Endothelial cell of umbilical vein (primary cell): ENCODE measurements around the gene CLASP2. TPM values are rescaled to one million over a fixed set of nuclear protein-coding genes. Genes with fewer than 3 reads are reported as not detected.

ENCODE experiments used
- BruUV-seq: library from RNA; stranded (reverse); fragments of 400-500 nt; replicated peaks from 2 replicates; lab custom pipeline; 2021; lab: Mats Ljungman, UMichigan
- CTCF ChIA-PET: fragments of 300-600, 350-600 bp; sonication (Branson Sonifier 250); formaldehyde crosslinking; loops from one replicate; lab custom pipeline; 2021; ENCODE audit warnings: antibody characterized with exemption, inconsistent platforms; lab: Charles Lee
- POLR2A ChIA-PET: fragments of 300-600, 350-600 bp; sonication (Branson Sonifier 250); formaldehyde crosslinking; loops from one replicate; lab custom pipeline; 2021; ENCODE audit warnings: antibody characterized with exemption, inconsistent platforms; lab: Charles Lee
- DNase-seq: peaks from one replicate; pipeline ENCODE4 v3.0.0-alpha.2; 2011; ENCODE audit warnings: low read depth, low spot score
- FAIRE-seq: peaks from 2 replicates; lab custom pipeline; 2011; peaks lifted over from hg19 to GRCh38; lab: Jason Lieb, UNC
- H2AFZ ChIP-seq: 2 replicates; pipeline ENCODE4 v1.6.0; 2012; ENCODE audit warnings: low read depth, low read length, control low read depth, inconsistent platforms
- H3K27ac ChIP-seq: 2 replicates; pipeline ENCODE4 v1.5.1; 2011; ENCODE audit warnings: low read depth, mild to moderate bottlenecking, control low read depth, low read length, moderate library complexity; ENCODE audit not compliant: insufficient read depth
- H3K27me3 ChIP-seq, 2 experiments: 2 replicates each; pipeline versions ENCODE4 v1.6.0 to v1.6.1; 2011; ENCODE audit warnings: low read length in 2 of 2, mixed read lengths in 1 of 2; ENCODE audit not compliant: control insufficient read depth in 2 of 2, insufficient read depth in 2 of 2
- H3K36me3 ChIP-seq, 2 experiments: 2 replicates in 1 of 2; 3 replicates in 1 of 2; pipeline ENCODE4 v1.5.1; 2011; ENCODE audit warnings: low read length in 2 of 2, mild to moderate bottlenecking in 1 of 2, moderate library complexity in 1 of 2; ENCODE audit not compliant: control insufficient read depth in 2 of 2, insufficient read depth in 2 of 2; ENCODE audit errors: extremely low read depth in 1 of 2
- H3K4me1 ChIP-seq: 3 replicates; pipeline ENCODE4 v1.5.1; 2011; ENCODE audit warnings: mild to moderate bottlenecking, low read length; ENCODE audit not compliant: control insufficient read depth, insufficient read depth; ENCODE audit errors: extremely low read depth
- H3K4me2 ChIP-seq: 2 replicates; pipeline ENCODE4 v1.6.1; 2011; ENCODE audit warnings: low read length, control low read depth, mixed read lengths; ENCODE audit not compliant: insufficient read depth
- H3K4me3 ChIP-seq, 3 experiments: fragments of 200-600 bp in 1 of 3; sonication (generic), shearing (Covaris generic) in 1 of 3; replicated peaks in 1 of 3; 2 replicates each; pipeline ENCODE4 v1.5.1; 2011 to 2016; ENCODE audit warnings: control low read depth in 3 of 3, low read length in 3 of 3, mild to moderate bottlenecking in 2 of 3, inconsistent platforms in 1 of 3, low read depth in 1 of 3, moderate library complexity in 1 of 3; ENCODE audit not compliant: insufficient read depth in 1 of 3
- H3K79me2 ChIP-seq: 2 replicates; pipeline ENCODE4 v1.6.0; 2012; ENCODE audit warnings: low read length, inconsistent platforms; ENCODE audit not compliant: control insufficient read depth, insufficient read depth
- H3K9ac ChIP-seq: replicated peaks from 2 replicates; pipeline ENCODE3; 2011; ENCODE audit warnings: low read length, control low read depth; ENCODE audit not compliant: insufficient read depth; ENCODE audit errors: extremely low read depth
- H3K9me1 ChIP-seq: replicated peaks from 3 replicates; pipeline ENCODE4 v1.6.0; 2011; ENCODE audit warnings: mild to moderate bottlenecking, low read length; ENCODE audit not compliant: control insufficient read depth, insufficient read depth; ENCODE audit errors: extremely low read depth
- H3K9me3 ChIP-seq: replicated peaks from 2 replicates; pipeline ENCODE4 v1.5.1; 2012; ENCODE audit warnings: low read length, inconsistent platforms; ENCODE audit not compliant: control insufficient read depth, insufficient read depth
- H4K20me1 ChIP-seq: replicated peaks from 2 replicates; pipeline ENCODE3; 2011; ENCODE audit warnings: mild to moderate bottlenecking, low read length; ENCODE audit not compliant: control insufficient read depth, insufficient read depth; ENCODE audit errors: extremely low read depth
- EZH2 ChIP-seq: IDR thresholded peaks from 2 replicates; pipeline ENCODE4 v1.6.1; 2012; ENCODE audit warnings: borderline replicate concordance, low read depth, mild to moderate bottlenecking, moderate library complexity, low read length, inconsistent platforms; ENCODE audit not compliant: severe bottlenecking
- FOS ChIP-seq: IDR thresholded peaks from 2 replicates; pipeline ENCODE4 v1.6.1; 2011; ENCODE audit warnings: mild to moderate bottlenecking, low read length, moderate library complexity, borderline replicate concordance; ENCODE audit not compliant: insufficient read depth
- GATA2 ChIP-seq: IDR thresholded peaks from 2 replicates; pipeline ENCODE4 v1.7.0; 2011; ENCODE audit warnings: low read depth, mild to moderate bottlenecking, moderate library complexity, mixed read lengths, low read length; ENCODE audit not compliant: insufficient read length, insufficient read depth
- JUN ChIP-seq: IDR thresholded peaks from 2 replicates; pipeline ENCODE4 v1.6.1; 2011; ENCODE audit warnings: borderline replicate concordance, low read depth; ENCODE audit not compliant: insufficient read length, insufficient read depth
- MYC ChIP-seq: IDR thresholded peaks from one replicate; pipeline ENCODE4 v1.6.1; 2011; ENCODE audit warnings: mild to moderate bottlenecking, low read depth, low read length
- POLR2A ChIP-seq: IDR thresholded peaks from 2 replicates; pipeline ENCODE4 v1.6.1; 2012; ENCODE audit warnings: low read depth, mild to moderate bottlenecking, control low read depth, low read length
- POLR2AphosphoS5 ChIP-seq: IDR thresholded peaks from 2 replicates; pipeline ENCODE4 v1.6.1; 2012; ENCODE audit warnings: low read depth, mild to moderate bottlenecking, control low read depth, low read length, moderate library complexity; ENCODE audit not compliant: insufficient read depth
- dilution Hi-C: fragments of 300-500 bp; cut with MboI; formaldehyde crosslinking; loops from one replicate; pipeline ENCODE4 v1.15.0; 2019; ENCODE audit warnings: low sequenced_read_pairs; ENCODE audit not compliant: extremely low pct_ligation_motif_present
- intact Hi-C: fragments of 100-400 bp; cut with micrococcal nuclease; formaldehyde crosslinking; loops from one replicate; pipeline ENCODE4 v1.10.0; 2022
- polyA plus RNA-seq, 4 experiments: library from polyadenylated mRNA; depleted of rRNA in 3 of 4; stranded (reverse) in 3 of 4; unstranded in 1 of 4; fragments of >200 nt; gene quantifications; 2 replicates each; pipeline versions ENCODE4 v1.2.1 to v1.2.3, GENCODE V29; 2011 to 2012; ENCODE audit warnings: missing spikeins in 1 of 4
- total RNA-seq: library from RNA; stranded (reverse); gene quantifications from 2 replicates; pipeline ENCODE4 v1.2.3, GENCODE V29; 2021
- TF ChIP-seq, protein P1 (sequence below): IDR thresholded peaks from 2 replicates; pipeline ENCODE4 v1.6.1; 2011; ENCODE audit not compliant: insufficient read depth, insufficient read length
- TF ChIP-seq, protein P2 (sequence below), 2 donors: IDR thresholded peaks; 1 replicate in 1 of 2; 2 replicates in 1 of 2; pipeline ENCODE4 v1.5.1; 2011; ENCODE audit warnings: low read length in 2 of 2, mild to moderate bottlenecking in 2 of 2, moderate library complexity in 2 of 2, control low read depth in 1 of 2, inconsistent platforms in 1 of 2, low read depth in 1 of 2; ENCODE audit not compliant: insufficient read depth in 1 of 2; ENCODE audit errors: extremely low read depth in 1 of 2

CLASP2 gene
- total and polyA plus RNA-seq, 2 donors (not counting 3 experiments of a cell fraction or from before 2014, with no cell fraction given) = 15.0 to 55.0 TPM

DNA sequence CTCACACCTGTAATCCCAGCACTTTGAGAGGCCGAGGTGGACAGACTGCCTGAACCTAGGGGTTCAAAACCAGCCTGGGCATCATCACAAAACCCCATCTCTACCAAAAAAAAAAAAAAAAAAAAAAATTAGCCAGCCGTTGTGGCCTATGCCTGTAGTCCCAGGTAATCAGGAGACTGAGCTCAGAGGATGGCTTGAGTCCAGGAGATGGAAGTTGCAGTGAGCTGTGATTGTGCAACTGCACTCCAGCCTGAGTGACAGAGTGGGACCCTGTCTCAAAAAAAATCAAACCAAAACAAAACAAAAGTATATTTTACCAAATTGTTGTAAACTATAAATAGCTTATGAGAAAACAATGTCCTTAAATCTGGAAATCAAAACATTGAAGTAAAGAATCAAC lies 243.2 kb downstream of the CLASP2 start:
- no peaks in the 10 kb centered on the region for H4K20me1 ChIP-seq
- no peaks in the 10 kb centered on the region for H3K36me3 ChIP-seq
- H3K27ac ChIP-seq = no peak overlapping the region
- ChIA-PET CTCF (interaction anchor here (0.7 to 0.9 kb wide), 2 partner anchors 71 to 162 kb away, joined by 3 to 4 read pairs; no protein-coding TSS in a partner anchor), POLR2A (no interaction called here)
- TF ChIP-seq JUN = no peak
- no peak for TF ChIP-seq MYC
- TF ChIP-seq EZH2 = no peak
- TF ChIP-seq, protein P1, sequence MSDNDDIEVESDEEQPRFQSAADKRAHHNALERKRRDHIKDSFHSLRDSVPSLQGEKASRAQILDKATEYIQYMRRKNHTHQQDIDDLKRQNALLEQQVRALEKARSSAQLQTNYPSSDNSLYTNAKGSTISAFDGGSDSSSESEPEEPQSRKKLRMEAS = no peak
- TF ChIP-seq, protein P2, sequence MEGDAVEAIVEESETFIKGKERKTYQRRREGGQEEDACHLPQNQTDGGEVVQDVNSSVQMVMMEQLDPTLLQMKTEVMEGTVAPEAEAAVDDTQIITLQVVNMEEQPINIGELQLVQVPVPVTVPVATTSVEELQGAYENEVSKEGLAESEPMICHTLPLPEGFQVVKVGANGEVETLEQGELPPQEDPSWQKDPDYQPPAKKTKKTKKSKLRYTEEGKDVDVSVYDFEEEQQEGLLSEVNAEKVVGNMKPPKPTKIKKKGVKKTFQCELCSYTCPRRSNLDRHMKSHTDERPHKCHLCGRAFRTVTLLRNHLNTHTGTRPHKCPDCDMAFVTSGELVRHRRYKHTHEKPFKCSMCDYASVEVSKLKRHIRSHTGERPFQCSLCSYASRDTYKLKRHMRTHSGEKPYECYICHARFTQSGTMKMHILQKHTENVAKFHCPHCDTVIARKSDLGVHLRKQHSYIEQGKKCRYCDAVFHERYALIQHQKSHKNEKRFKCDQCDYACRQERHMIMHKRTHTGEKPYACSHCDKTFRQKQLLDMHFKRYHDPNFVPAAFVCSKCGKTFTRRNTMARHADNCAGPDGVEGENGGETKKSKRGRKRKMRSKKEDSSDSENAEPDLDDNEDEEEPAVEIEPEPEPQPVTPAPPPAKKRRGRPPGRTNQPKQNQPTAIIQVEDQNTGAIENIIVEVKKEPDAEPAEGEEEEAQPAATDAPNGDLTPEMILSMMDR (IDR thresholded peaks at IDR 0.05; ENCODE audit: extremely low read depth in 1 of 2, insufficient read depth in 1 of 2, low read depth in 1 of 2, low read length in 2 of 2) = no peak
- no peak for TF ChIP-seq POLR2A
- TF ChIP-seq FOS = no peak
- no peak for TF ChIP-seq POLR2AphosphoS5
- TF ChIP-seq GATA2 = no peak
- no peak overlapping the region for H3K4me3 ChIP-seq
- H3K9me1 ChIP-seq = no peaks in the 10 kb centered on the region
- H3K9me3 ChIP-seq = no peaks in the 10 kb centered on the region
- H2AFZ ChIP-seq = no peak overlapping the region
- BruUV-seq = no TSS peak
- FAIRE-seq (no peak), DNase-seq (no peak)
- no peaks in the 10 kb centered on the region for H3K79me2 ChIP-seq
- H3K9ac ChIP-seq = no peak overlapping the region
- intact Hi-C loops = no loop called here
- dilution Hi-C loops = no loop called here
- H3K27me3 ChIP-seq = no peaks in the 10 kb centered on the region
- H3K4me1 ChIP-seq = no peaks in the 10 kb centered on the region
- no peak overlapping the region for H3K4me2 ChIP-seq
